H9 (cell line): ENCODE data around the gene COA8. TPM values are rescaled to one million over a fixed set of nuclear protein-coding genes. Genes with fewer than 3 reads are reported as not detected.
A peak's percentile ranks its signal among the peaks of the same experiment; 100 is the strongest.

Source experiments
- DNase-seq: peaks from one replicate; pipeline ENCODE4 v3.0.0-alpha.2; 2017
- H2AFZ ChIP-seq: one replicate; pipeline ENCODE4 v1.6.1; 2013; ENCODE audit warnings: mild to moderate bottlenecking, low read length, control low read depth, moderate library complexity
- H2AK5ac ChIP-seq: 2 replicates; pipeline ENCODE4 v1.6.1; 2013; ENCODE audit warnings: low read length, control low read depth, mixed read lengths; ENCODE audit not compliant: insufficient read length
- H2BK120ac ChIP-seq: one replicate; pipeline ENCODE4 v1.6.1; 2013; ENCODE audit warnings: low read depth, mild to moderate bottlenecking, low read length, control low read depth, inconsistent platforms; ENCODE audit not compliant: poor library complexity, severe bottlenecking
- H2BK12ac ChIP-seq: 2 replicates; pipeline ENCODE4 v1.6.1; 2013; ENCODE audit warnings: low read length, control low read depth, mixed read lengths, low read depth; ENCODE audit not compliant: insufficient read length
- H2BK15ac ChIP-seq: 2 replicates; pipeline ENCODE4 v1.6.1; 2013; ENCODE audit warnings: low read depth, low read length, control low read depth
- H2BK20ac ChIP-seq: one replicate; pipeline ENCODE4 v1.6.1; 2013; ENCODE audit warnings: low read depth, mild to moderate bottlenecking, low read length, control low read depth, inconsistent platforms; ENCODE audit not compliant: poor library complexity, severe bottlenecking
- H2BK5ac ChIP-seq: 2 replicates; pipeline ENCODE4 v1.6.1; 2013; ENCODE audit warnings: low read length, control low read depth, mixed read lengths; ENCODE audit not compliant: insufficient read length
- H3K14ac ChIP-seq: 2 replicates; pipeline ENCODE4 v1.6.1; 2013; ENCODE audit warnings: low read length, control low read depth; ENCODE audit not compliant: insufficient read depth
- H3K18ac ChIP-seq: 2 replicates; pipeline ENCODE4 v1.6.1; 2013; ENCODE audit warnings: low read depth, mild to moderate bottlenecking, mixed read lengths, low read length, control low read depth; ENCODE audit not compliant: insufficient read length
- H3K23ac ChIP-seq: 2 replicates; pipeline ENCODE4 v1.6.1; 2013; ENCODE audit warnings: low read length, control low read depth, mixed read lengths, low read depth; ENCODE audit not compliant: insufficient read length
- H3K23me2 ChIP-seq: 2 replicates; pipeline ENCODE4 v1.6.1; 2013; ENCODE audit warnings: low read depth, mild to moderate bottlenecking, mixed read lengths, low read length, control low read depth; ENCODE audit not compliant: insufficient read length, poor library complexity, severe bottlenecking
- H3K27ac ChIP-seq: 2 replicates; pipeline ENCODE4 v1.5.1; 2013; ENCODE audit warnings: low read length, control low read depth, mixed read lengths, low read depth; ENCODE audit not compliant: insufficient read length
- H3K27me3 ChIP-seq: 2 replicates; pipeline ENCODE4 v1.6.1; 2013; ENCODE audit warnings: low read length, control low read depth, inconsistent platforms; ENCODE audit not compliant: insufficient read depth
- H3K4ac ChIP-seq: 2 replicates; pipeline ENCODE4 v1.6.1; 2013; ENCODE audit warnings: low read depth, mild to moderate bottlenecking, control low read depth, inconsistent platforms, low read length, moderate library complexity
- H3K4me1 ChIP-seq: 2 replicates; pipeline ENCODE4 v1.6.1; 2013; ENCODE audit warnings: low read length, control low read depth, inconsistent platforms; ENCODE audit not compliant: insufficient read depth
- H3K4me2 ChIP-seq: 2 replicates; pipeline ENCODE4 v1.6.1; 2013; ENCODE audit warnings: low read length, control low read depth, mixed read lengths; ENCODE audit not compliant: insufficient read length, insufficient read depth
- H3K56ac ChIP-seq: 2 replicates; pipeline ENCODE4 v1.6.1; 2013; ENCODE audit warnings: low read depth, mild to moderate bottlenecking, mixed read lengths, low read length, control low read depth; ENCODE audit not compliant: insufficient read length
- H3K79me1 ChIP-seq: 2 replicates; pipeline ENCODE4 v1.6.1; 2013; ENCODE audit warnings: low read depth, mild to moderate bottlenecking, moderate library complexity, low read length, control low read depth, inconsistent platforms; ENCODE audit not compliant: insufficient read depth, poor library complexity, severe bottlenecking
- H3K79me2 ChIP-seq: 2 replicates; pipeline ENCODE4 v1.6.1; 2013; ENCODE audit warnings: low read length, control low read depth, inconsistent platforms; ENCODE audit not compliant: insufficient read depth
- H3K9ac ChIP-seq: 2 replicates; pipeline ENCODE4 v1.6.1; 2013; ENCODE audit warnings: low read length, control low read depth, mixed read lengths; ENCODE audit not compliant: insufficient read length; ENCODE audit errors: extremely low read depth
- H3K9me3 ChIP-seq: one replicate; pipeline ENCODE4 v1.6.1; 2013; ENCODE audit warnings: low read depth, low read length, inconsistent platforms; ENCODE audit not compliant: control insufficient read depth
- H3T11ph ChIP-seq: one replicate; pipeline ENCODE4 v1.6.1; 2013; ENCODE audit warnings: mild to moderate bottlenecking, low read length, control low read depth, inconsistent platforms
- H4K20me1 ChIP-seq: one replicate; pipeline ENCODE4 v1.6.1; 2013; ENCODE audit not compliant: control insufficient read depth, insufficient read length, insufficient read depth
- H4K5ac ChIP-seq: 2 replicates; pipeline ENCODE4 v1.6.1; 2013; ENCODE audit warnings: low read depth, mild to moderate bottlenecking, mixed read lengths, low read length, control low read depth; ENCODE audit not compliant: insufficient read length
- H4K8ac ChIP-seq: replicated peaks from 2 replicates; pipeline ENCODE4 v1.6.1; 2013; ENCODE audit warnings: low read length, control low read depth, mixed read lengths, low read depth; ENCODE audit not compliant: insufficient read length
- H4K91ac ChIP-seq: 2 replicates; pipeline ENCODE4 v1.6.1; 2013; ENCODE audit warnings: low read depth, mild to moderate bottlenecking, moderate library complexity, mixed read lengths, low read length, control low read depth; ENCODE audit not compliant: insufficient read length
- H3K27ac Mint-ChIP-seq, 3 experiments: 2 replicates in 2 of 3; 3 replicates in 1 of 3; pipeline ENCODE4 v1.8.0; 2020 to 2021; ENCODE audit warnings: mixed read lengths in 3 of 3, mild to moderate bottlenecking in 1 of 3, moderate library complexity in 1 of 3
- H3K27me3 Mint-ChIP-seq: 2 replicates; pipeline ENCODE4 v1.8.0; 2021; ENCODE audit warnings: low read depth, mild to moderate bottlenecking, moderate library complexity, mixed read lengths
- H3K36me3 Mint-ChIP-seq, 3 experiments: 2 replicates in 2 of 3; 3 replicates in 1 of 3; pipeline ENCODE4 v1.8.0; 2020 to 2021; ENCODE audit warnings: low read depth in 3 of 3, mixed read lengths in 3 of 3; ENCODE audit not compliant: insufficient read depth in 1 of 3
- H3K4me1 Mint-ChIP-seq, 2 experiments: 2 replicates each; pipeline ENCODE4 v1.8.0; 2020; ENCODE audit warnings: mixed read lengths in 2 of 2
- H3K4me3 Mint-ChIP-seq, 2 experiments: 2 replicates in 1 of 2; 3 replicates in 1 of 2; pipeline ENCODE4 v1.8.0; 2020 to 2021; ENCODE audit warnings: mild to moderate bottlenecking in 2 of 2, mixed read lengths in 2 of 2, moderate library complexity in 1 of 2
- H3K9me3 Mint-ChIP-seq, 2 experiments: 2 replicates in 1 of 2; 3 replicates in 1 of 2; pipeline ENCODE4 v1.8.0; 2020; ENCODE audit warnings: mild to moderate bottlenecking in 2 of 2, mixed read lengths in 2 of 2, moderate library complexity in 1 of 2
- WGBS: extraction: QIAGEN DNeasy Blood & Tissue Kit; methylation state at CpG from one replicate; pipeline ENCODE4 v1.1.7; 2013; ENCODE audit warnings: missing lambda C conversion rate, low lambda C conversion rate, mixed read lengths; ENCODE audit not compliant: insufficient read length; ENCODE audit errors: extremely low coverage; 5-methylcytosine and 5-hydroxymethylcytosine counted together
- total RNA-seq: library from RNA; stranded (reverse); gene quantifications from 2 replicates; pipeline ENCODE4 v1.2.1, GENCODE V29; 2021
- TF ChIP-seq, protein P1 (sequence below): fragments of 200-600 bp; sonication (generic); conservative IDR thresholded peaks from 3 replicates; pipeline ENCODE4 v1.8.0; 2021; ENCODE audit warnings: antibody characterized with exemption, mild to moderate bottlenecking

The COA8 gene
- total RNA-seq, 1 experiment from 2014 or later, result 45.5 TPM

GRCh38 chr14:103520657-103521437, 41.9 kb upstream of the COA8 start:
- H3K9me3 Mint-ChIP-seq, result peaks cover 4 to 5% of the 10 kb centered on the region in 2 experiments; a peak in 3 of 5 replicates
- Histone ChIP-seq H3T11ph (no peak overlapping the region), H4K5ac (no peak overlapping the region), H3K18ac (peak overlapping the region; percentile 10), H3K56ac (no peak overlapping the region), H3K23me2 (peaks cover 12% of the 10 kb centered on the region), H3K23ac (no peak overlapping the region), H2BK120ac (no peak overlapping the region), H3K79me1 (no peaks in the 10 kb centered on the region), H2AFZ (no peak overlapping the region), H3K14ac (no peak overlapping the region), H2BK20ac (no peak overlapping the region), H2AK5ac (no peak overlapping the region), H3K27ac (no peak overlapping the region), H3K9me3 (no peaks in the 10 kb centered on the region), H3K27me3 (peaks cover 7% of the 10 kb centered on the region; the same call in 1 of the 2 replicates), H4K20me1 (peaks cover 3% of the 10 kb centered on the region), H3K4me2 (peak overlapping the region; percentile 62), H2BK15ac (no peak overlapping the region), H3K4me1 (no peaks in the 10 kb centered on the region), H3K4ac (no peak overlapping the region), H4K8ac (no peak overlapping the region), H3K79me2 (no peaks in the 10 kb centered on the region), H2BK12ac (no peak overlapping the region), H2BK5ac (no peak overlapping the region), H3K9ac (no peak overlapping the region), H4K91ac (no peak overlapping the region)
- TF ChIP-seq, protein P1, sequence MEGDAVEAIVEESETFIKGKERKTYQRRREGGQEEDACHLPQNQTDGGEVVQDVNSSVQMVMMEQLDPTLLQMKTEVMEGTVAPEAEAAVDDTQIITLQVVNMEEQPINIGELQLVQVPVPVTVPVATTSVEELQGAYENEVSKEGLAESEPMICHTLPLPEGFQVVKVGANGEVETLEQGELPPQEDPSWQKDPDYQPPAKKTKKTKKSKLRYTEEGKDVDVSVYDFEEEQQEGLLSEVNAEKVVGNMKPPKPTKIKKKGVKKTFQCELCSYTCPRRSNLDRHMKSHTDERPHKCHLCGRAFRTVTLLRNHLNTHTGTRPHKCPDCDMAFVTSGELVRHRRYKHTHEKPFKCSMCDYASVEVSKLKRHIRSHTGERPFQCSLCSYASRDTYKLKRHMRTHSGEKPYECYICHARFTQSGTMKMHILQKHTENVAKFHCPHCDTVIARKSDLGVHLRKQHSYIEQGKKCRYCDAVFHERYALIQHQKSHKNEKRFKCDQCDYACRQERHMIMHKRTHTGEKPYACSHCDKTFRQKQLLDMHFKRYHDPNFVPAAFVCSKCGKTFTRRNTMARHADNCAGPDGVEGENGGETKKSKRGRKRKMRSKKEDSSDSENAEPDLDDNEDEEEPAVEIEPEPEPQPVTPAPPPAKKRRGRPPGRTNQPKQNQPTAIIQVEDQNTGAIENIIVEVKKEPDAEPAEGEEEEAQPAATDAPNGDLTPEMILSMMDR, result peak; percentile 68
- whole genome bisulfite sequencing, result no CpG with 5 or more reads among the region's 66 CpGs
- peak overlapping the region; percentile 67 to 74; a peak in 4 of 5 replicates for H3K4me3 Mint-ChIP-seq
- H3K27me3 Mint-ChIP-seq, result peaks cover 27% of the 10 kb centered on the region
- no peak overlapping the region for H3K27ac Mint-ChIP-seq
- peaks cover 10 to 15% (median 13%) of the 10 kb centered on the region in 3 experiments for H3K36me3 Mint-ChIP-seq
- peaks cover 19 to 49% of the 10 kb centered on the region in 2 experiments for H3K4me1 Mint-ChIP-seq
- peak; percentile 81 for DNase-seq
